Cardiac muscle cell (in vitro differentiated cells and primary cell): ENCODE measurements around the gene PCBD2. TPM values are rescaled to one million over a fixed set of nuclear protein-coding genes. Genes with fewer than 3 reads are reported as not detected.

Source experiments
- DNase-seq, 2 donors: peaks; one replicate each; pipeline versions ENCODE4 v3.0.0 to v3.0.0-alpha.2; 2010 to 2017; ENCODE audit warnings: low read depth in 1 of 2, low spot score in 1 of 2
- H3K27ac ChIP-seq: fragments of 200-600 bp; sonication (generic); 2 replicates; pipeline ENCODE4 v1.5.1; 2016
- H3K27me3 ChIP-seq: fragments of 200-600 bp; sonication (generic); 2 replicates; pipeline ENCODE4 v1.6.0; 2016; ENCODE audit warnings: control low read depth
- H3K36me3 ChIP-seq: fragments of 200-600 bp; sonication (generic); 2 replicates; pipeline ENCODE4 v1.5.1; 2016; ENCODE audit warnings: control low read depth
- H3K4me1 ChIP-seq: fragments of 200-600 bp; sonication (generic); 2 replicates; pipeline ENCODE4 v1.8.1; 2017; ENCODE audit warnings: low read depth, mild to moderate bottlenecking, mixed run types
- H3K4me3 ChIP-seq: fragments of 200-600 bp; sonication (generic); 2 replicates; pipeline ENCODE4 v1.5.1; 2016; ENCODE audit warnings: mild to moderate bottlenecking
- H3K9me3 ChIP-seq: fragments of 200-600 bp; sonication (generic); 2 replicates; pipeline ENCODE4 v1.5.1; 2017; ENCODE audit warnings: low read depth, mild to moderate bottlenecking, control low read depth
- CTCF ChIP-seq: IDR thresholded peaks from 2 replicates; pipeline ENCODE4 v1.5.1; 2012; ENCODE audit warnings: low read depth, mild to moderate bottlenecking, low read length
- polyA plus RNA-seq: library from polyadenylated mRNA; unstranded; fragments of >200 nt; fragmentation: Nextera tagmentation; extraction: Ambion mirVana; gene quantifications from 2 replicates; pipeline ENCODE4 v1.2.1, GENCODE V29; 2016
- total RNA-seq: library from RNA; depleted of rRNA; stranded (reverse); fragments of >200 nt; gene quantifications from 2 replicates; pipeline ENCODE4 v1.2.3, GENCODE V29; 2016

The PCBD2 gene
- total and polyA plus RNA-seq, 2 experiments from 2014 or later = 9.8 to 15.3 TPM

DNA sequence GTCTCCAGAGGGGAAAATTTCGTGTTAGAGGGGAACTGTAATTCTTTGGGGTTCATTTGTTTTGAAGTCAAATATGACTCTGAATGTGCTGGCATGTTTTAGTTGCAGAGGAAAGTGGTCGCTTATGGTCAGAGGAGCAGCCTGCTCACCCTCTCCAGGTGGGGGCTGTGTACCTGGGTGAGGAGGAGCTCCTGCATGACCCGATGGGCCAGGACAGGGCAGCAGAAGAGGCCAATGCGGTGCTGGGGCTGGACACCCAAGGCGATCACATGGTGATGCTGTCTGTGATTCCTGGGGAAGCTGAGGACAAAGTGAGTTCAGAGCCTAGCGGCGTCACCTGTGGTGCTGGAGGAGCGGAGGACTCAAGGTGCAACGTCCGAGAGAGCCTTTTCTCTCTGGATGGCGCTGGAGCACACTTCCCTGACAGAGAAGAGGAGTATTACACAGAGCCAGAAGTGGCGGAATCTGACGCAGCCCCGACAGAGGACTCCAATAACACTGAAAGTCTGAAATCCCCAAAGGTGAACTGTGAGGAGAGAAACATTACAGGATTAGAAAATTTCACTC, 17.3 kb upstream of the PCBD2 start:
- H3K36me3 ChIP-seq = peaks cover 4% of the 10 kb centered on the region
- no peak for TF ChIP-seq CTCF
- no peak overlapping the region for H3K4me3 ChIP-seq
- no peaks in the 10 kb centered on the region for H3K4me1 ChIP-seq
- no peak for DNase-seq
- H3K9me3 ChIP-seq = no peaks in the 10 kb centered on the region
- H3K27me3 ChIP-seq = no peaks in the 10 kb centered on the region
- H3K27ac ChIP-seq = no peak overlapping the region

DNA sequence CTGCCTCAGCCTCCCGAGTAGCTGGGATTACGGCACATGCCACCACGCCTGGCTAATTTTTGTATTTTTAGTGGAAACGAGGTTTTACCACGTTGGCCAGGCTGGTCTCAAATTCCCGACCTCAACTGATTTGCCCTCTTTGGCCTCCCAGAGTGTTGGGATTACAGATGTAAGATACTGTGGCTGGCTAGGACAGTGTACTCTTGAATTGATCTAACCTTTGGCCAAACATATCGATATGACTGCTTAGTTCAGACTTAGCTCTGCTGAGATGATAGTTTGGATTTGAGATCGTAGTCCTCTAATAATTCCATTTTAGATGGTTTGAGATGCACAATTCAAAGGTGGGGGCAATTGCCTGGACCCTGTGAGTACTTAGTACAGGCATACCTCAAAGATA, 15.6 kb upstream of the PCBD2 start:
- no peak for TF ChIP-seq CTCF

DNA sequence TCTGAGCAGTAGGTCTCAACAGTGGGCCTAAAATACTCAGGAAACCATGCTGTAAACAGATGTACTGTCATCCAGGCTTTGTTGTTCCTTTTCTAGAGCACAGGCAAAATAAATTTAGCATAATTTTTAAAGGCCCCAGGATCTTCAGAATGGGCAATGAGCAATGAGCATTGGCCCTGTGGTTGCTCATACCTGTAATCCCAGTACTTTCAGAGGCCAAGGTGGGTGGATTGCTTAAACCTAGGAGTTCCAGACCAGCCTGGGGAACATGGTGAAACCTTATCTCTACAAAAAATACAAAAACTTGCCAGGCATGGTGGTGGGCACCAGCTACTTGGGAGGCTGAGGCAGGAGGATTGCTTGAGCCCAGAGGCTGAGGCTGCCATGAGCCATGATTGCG, 13.5 kb upstream of the PCBD2 start:
- no peaks in the 10 kb centered on the region for H3K9me3 ChIP-seq
- no peaks in the 10 kb centered on the region for H3K27me3 ChIP-seq
- H3K4me3 ChIP-seq = no peak overlapping the region
- peaks cover 4% of the 10 kb centered on the region for H3K36me3 ChIP-seq
- no peaks in the 10 kb centered on the region for H3K4me1 ChIP-seq
- no peak for DNase-seq
- no peak for TF ChIP-seq CTCF
- H3K27ac ChIP-seq = no peak overlapping the region

More for the DNA sequence above, 15.6 kb upstream of the PCBD2 start:
- Histone ChIP-seq H3K36me3 (peaks cover 4% of the 10 kb centered on the region), H3K4me1 (no peaks in the 10 kb centered on the region), H3K4me3 (no peak overlapping the region), H3K27me3 (no peaks in the 10 kb centered on the region), H3K27ac (no peak overlapping the region), H3K9me3 (no peaks in the 10 kb centered on the region)
- DNase-seq = no peak

- H3K27ac ChIP-seq = no peak overlapping the region
- H3K36me3 ChIP-seq = peaks cover 6% of the 10 kb centered on the region
- no peak for TF ChIP-seq CTCF
- H3K27me3 ChIP-seq = no peaks in the 10 kb centered on the region
- H3K4me1 ChIP-seq = no peaks in the 10 kb centered on the region
- no peak for DNase-seq
- no peaks in the 10 kb centered on the region for H3K9me3 ChIP-seq
- no peak overlapping the region for H3K4me3 ChIP-seq
Measured at GRCh38 chr5:134892282-134892681, 12.6 kb upstream of the PCBD2 start.

DNA sequence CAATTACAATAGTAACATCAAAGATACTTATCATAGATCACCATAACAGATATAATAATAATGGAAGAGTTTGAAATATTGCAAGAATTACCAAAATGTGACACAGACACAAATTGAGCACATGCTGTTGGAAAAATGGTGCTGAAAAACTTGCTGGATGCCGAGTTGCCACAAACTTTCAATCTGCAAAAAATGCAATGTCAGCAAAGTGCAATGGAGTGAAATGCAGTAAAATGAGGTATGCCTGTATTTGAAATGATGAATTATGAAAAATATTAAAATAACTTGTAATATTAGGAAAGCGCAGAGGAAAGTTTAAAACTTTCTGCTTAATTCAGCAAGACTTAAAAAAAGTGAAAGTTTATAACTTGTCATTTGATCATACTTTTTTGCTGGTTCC, 12.0 kb upstream of the PCBD2 start:
- Histone ChIP-seq H3K27ac (no peak overlapping the region), H3K9me3 (no peaks in the 10 kb centered on the region), H3K36me3 (peaks cover 8% of the 10 kb centered on the region), H3K4me3 (no peak overlapping the region), H3K4me1 (no peaks in the 10 kb centered on the region), H3K27me3 (no peaks in the 10 kb centered on the region)
- no peak for DNase-seq
- no peak for TF ChIP-seq CTCF
